HG03175 (cell line): ENCODE measurements around the gene DNAJC2.

Experiments used
- ATAC-seq: cut with Tn5 transposase; IDR thresholded peaks from one replicate; pipeline ENCODE4 v1.9.1; 2021; ENCODE audit warnings: mild to moderate bottlenecking, moderate library complexity; ENCODE audit not compliant: unreplicated experiment

DNAJC2 gene, protein sequence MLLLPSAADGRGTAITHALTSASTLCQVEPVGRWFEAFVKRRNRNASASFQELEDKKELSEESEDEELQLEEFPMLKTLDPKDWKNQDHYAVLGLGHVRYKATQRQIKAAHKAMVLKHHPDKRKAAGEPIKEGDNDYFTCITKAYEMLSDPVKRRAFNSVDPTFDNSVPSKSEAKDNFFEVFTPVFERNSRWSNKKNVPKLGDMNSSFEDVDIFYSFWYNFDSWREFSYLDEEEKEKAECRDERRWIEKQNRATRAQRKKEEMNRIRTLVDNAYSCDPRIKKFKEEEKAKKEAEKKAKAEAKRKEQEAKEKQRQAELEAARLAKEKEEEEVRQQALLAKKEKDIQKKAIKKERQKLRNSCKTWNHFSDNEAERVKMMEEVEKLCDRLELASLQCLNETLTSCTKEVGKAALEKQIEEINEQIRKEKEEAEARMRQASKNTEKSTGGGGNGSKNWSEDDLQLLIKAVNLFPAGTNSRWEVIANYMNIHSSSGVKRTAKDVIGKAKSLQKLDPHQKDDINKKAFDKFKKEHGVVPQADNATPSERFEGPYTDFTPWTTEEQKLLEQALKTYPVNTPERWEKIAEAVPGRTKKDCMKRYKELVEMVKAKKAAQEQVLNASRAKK

DNA sequence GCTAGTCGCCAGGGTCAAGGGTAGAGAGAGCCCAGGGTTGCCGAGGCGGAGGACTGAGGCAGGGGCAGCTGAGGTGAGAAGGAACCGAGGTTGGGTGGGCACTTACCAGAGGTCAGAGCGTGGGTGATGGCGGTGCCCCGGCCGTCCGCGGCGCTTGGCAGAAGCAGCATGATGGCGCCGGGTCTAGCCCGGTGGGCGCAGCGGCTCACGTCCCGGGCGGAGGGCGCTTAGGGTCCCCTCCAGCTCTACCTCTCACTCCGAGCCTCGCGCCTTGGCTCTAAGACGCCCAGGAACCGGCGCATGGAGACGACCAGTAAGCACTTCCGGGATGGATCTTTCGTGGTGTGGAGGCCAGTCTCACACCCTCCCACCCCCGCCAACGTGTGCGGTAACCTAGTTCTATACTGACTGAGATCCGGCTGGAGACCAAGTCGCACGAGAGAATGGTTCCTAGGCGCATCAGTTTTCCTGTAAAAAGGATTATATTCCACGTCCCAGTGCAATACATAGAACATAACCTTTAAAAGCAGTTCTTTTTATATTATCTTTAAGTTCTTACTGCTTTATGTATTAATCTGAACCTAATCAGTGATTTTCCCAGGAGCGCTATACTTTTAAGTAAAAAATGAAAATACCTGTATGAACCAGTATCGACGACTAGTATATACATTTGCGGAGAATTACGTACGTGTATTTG lies at the start of gene DNAJC2:
DNAJC2 (minus strand) TSS at position 315 of the 697 bp plus-strand sequence; CDS start at position 170, 145 bp downstream.
- ATAC-seq, result peak; percentile 80

DNA sequence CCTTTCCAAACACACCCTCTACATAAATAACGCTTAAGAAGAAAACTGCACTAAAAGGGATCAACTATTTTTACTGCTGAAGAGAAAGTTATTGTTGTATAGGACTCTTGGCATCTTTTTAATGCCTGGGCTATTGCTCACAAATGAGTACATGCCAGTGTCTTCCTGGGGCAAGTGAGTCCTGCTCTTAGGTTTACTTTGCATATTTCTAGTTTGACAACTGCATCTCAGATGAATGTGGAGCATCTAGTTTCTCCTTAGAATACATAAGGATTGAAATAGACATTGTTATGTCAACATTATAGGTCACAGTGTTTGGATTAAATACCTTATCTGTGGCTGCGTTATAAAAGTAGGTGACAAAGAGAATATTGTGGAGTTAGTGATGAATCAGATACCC lies 47.4 kb upstream of the DNAJC2 start:
- no peak for ATAC-seq

DNA sequence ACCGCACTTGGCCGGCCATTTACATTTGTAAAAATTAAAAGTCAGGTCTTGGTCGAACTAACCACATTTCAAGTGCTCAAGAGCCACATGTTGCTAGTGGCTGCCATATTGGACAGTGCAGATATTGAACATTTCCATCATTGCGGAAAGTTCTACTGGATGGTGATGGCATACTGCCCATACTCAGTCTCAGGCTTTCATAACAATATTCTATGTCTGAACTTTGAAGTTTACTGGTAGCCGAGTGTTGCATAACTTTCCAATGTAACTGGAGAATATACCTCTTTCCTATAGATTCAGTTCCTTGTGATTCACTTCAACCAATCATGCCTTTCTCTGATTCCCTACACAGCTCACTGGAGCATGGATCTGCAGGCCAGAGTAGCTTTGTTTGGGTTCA lies 46.6 kb upstream of the DNAJC2 start:
- ATAC-seq, result no peak

DNA sequence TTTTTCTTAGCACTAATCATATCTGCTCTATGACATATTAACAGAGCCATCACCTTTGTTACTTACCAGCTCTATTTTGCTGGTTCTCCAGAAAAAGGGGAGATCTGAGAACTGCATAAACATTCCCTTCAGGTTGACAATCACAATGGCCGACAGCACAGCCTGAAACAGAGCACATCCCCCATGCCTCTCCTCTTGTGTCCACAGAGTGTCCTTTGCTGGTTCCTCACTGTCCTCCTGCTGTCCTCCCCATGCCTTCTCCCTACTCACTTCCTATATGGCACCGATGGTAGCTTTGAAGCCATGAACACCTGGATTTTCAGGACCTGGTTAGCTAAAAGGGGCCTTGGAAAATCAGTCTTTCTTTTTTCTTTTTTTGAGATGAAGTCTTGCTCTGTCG lies 44.7 kb upstream of the DNAJC2 start:
- no peak for ATAC-seq

DNA sequence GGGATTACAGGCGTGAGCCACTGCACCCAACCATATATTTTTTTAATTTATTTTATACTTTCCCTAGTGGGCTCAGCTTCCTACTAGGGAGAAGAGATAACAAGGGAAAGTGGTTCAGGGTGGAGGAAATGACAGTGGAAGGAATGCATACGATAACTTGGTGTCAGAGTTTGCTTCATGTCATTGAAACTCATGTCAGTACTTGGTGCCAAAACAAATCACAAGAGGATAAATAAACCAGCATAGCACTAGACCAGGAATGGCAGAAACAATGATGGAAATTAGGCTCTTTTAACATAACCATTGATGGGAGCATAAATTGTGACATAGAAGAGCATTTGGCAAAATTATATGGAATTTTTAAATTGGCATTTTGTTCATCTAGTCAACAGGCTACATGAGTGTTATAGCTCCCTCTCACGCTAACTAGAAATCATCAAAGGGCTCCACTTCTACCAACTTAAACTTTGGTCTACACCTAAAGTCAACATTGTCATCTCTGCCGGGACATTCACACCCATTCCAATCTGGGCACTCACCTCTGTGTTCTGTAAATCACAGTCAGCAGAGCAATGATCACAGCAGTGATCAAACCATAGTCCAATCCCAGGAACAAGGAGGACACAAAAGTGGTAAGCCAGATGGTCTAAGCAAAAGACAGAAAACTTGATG lies 44.0 kb upstream of the DNAJC2 start:
- ATAC-seq, result no peak

DNA sequence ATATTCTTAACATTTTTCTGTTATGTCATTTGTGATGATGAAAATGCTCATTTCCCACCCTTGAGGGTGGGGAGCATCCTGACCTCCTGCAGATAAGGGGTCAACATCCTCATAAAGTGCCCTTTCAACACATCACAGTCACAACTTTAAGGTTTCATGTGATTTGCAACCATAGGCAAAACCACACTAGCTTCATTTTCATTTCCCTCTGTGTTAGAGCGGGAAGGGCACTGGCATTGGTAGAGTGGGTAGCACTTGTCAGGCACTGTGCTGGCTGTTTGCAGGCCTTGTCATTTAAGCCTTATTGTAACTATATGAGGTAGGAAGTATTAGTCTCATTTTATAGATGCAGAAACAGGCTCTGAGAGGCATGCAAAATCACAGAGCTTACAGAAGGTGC lies 42.7 kb upstream of the DNAJC2 start:
- no peak for ATAC-seq

DNA sequence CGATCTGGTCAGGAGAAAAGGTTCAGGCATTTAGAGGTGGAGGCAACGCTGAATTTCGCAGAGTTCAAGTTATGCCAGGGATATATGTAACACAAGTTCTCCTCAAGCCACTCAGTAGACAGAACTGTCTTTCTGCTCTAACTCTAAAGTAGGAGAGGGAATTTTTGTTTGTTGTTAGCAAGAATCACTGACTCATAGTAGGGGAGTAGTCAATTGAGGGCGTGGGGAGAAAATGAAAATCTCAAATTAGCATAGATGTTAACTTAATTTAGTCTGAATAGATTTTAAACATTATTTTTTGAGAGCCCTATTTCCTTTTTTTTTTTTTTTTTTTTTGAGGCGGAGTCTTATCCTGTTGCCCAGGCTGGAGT lies 37.5 kb upstream of the DNAJC2 start:
- no peak for ATAC-seq

DNA sequence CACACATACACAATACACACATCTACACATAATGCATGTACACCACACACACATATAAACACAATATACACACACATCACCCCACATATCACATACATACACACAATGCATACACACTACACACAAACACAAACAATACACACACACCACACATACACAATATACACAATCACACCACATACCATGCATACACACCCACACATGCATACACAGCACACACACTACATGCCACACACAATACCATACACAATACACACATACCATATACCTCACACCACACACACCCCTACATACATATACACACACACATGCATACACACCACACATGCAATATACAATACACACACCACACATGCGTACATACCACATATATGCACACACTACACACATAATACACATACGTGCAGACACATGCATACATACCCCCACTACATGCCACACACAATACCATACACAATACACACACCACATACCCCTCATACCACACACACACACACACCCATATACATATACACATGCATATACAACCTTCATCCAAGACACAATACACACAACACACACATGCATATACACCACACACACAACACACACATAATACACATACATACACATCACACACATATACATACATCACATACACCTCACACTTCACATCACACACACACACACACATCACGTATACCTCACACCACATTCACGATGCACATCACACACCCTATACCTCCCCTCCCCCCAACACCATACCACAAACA lies 36.9 kb upstream of the DNAJC2 start:
- no peak for ATAC-seq

DNA sequence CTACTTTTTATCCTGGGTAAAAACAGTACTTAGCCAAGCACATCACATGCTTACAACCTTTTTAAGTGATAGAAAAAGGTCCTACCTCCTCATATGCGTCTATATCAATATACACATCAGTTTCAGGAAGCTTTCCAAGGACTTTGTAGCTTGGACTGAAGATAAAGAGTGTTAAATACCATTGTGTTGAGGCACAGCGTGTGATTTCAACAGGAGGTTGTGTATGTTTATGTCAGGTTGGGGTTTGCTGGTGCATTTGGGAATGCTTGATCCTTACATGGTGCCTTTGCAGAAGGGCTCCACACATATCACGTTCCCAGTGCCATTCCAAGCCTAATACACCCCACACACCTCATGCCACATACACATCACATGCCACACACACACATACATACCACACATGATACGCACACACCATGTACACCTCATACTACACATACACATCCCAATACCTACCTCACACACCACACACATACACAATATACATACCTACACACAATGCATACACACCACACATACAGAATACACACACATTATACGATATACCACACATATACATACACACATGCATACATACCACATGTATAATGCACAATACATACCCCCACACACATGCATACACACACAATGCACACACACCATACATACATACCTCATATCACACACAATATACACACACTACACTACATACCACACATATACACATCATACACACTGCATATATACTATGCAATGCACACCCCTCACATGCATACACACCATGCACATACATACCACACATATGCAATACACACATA lies 36.0 kb upstream of the DNAJC2 start:
- ATAC-seq, result no peak

DNA sequence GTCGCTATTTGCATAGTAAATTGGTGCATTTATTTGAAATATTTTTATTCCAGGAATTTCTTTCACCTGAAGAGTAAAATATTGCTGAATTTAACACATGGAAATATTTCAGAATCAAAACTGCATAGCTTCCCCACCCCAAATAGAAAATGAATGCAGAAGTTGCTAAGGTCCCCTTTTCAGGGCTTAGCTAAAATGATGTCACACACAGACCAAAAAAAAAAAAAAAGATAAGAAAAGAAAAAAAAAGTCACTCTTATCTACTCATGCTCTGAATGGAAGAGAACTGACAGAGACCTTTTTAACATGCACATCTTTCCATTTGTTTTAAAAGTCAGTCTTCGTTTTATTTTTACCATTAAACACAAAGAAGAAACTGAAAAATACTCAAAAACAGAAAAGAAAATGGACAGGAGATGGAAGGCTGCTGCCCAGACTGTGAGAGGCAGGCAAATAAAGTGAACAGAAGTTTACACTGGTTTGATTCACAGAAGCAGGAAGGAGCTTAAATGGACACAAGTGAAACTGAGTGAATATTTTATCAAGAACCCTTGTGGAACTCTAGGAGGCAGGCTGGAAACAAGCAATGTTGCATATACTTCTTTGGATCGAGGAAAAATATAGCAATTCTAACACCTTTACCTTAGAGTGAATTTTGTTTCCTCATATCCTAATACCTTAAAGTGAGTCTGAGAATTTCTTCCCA lies 34.9 kb upstream of the DNAJC2 start:
- ATAC-seq, result no peak

DNA sequence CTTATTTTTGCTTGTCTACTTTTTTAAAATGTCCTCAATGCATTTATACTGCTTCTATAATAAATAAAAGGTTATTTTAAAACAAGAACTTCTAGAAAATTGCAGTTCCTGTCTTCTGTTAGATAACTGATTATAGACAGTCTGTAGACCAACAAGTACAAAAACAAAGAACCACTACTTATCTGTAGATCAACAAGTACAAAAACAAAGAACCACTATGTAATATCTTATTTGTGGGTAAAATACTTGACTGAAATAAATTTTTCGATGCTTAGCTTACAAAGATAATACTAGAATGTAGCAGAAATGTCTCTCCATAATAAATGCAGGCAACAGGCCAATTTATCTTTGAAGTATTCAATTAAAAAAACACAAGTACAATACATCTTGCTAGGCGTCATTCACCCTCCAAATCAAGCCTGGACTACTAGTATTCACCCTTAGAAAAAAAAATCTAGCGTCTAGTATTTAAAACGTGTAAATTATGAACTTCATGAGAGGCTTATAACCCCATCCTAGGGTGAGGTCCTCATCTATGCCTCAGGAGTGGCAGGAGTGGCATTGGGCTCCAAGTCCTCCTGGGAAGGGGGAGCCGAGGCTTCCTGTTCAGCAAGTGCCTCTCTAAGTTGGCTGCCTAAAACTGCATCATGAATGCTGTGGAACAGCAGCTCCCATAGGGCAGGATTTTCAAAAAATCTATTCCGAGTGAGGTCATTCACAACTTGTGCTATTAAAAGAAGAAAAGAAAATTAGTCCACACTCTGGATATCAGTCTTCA lies 29.5 kb upstream of the DNAJC2 start:
- no peak for ATAC-seq

DNA sequence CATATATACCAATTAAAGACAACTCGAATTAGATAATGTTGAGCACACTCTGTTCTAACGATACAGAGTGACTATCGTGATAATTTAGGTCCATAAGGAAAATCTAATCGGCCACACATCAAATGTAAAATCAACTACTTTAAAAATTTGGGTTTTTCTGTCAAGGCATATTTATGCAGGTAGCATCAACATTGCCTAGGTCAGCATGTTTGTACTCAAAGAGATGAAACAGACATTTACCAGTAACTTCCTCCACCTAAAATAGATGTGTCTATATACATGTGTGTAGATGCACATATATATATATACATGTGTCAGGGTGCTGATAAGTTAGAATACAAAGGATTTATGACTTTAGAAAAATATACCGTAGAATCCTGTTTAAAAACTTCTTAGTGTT lies 24.9 kb upstream of the DNAJC2 start:
- ATAC-seq, result no peak

DNA sequence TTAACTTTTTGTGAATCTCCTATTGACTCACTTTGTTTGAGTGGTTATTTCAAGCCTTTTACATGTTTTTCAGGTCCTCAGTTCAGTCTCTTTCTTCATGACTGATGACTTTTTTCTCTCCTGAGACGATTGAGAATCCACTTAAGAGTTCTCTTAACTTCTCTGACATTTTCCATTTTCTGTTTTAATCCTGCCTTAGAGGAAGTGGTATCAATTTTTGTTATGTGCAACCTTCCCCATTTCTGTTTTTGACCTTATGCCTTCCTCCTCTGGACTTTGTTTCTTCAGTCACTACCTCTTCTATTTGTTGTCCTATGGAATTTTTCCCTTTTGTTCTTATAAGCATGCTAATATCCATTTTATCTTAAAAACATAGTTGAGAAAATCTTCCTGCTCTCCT lies 5.2 kb upstream of the DNAJC2 start:
- no peak for ATAC-seq

DNA sequence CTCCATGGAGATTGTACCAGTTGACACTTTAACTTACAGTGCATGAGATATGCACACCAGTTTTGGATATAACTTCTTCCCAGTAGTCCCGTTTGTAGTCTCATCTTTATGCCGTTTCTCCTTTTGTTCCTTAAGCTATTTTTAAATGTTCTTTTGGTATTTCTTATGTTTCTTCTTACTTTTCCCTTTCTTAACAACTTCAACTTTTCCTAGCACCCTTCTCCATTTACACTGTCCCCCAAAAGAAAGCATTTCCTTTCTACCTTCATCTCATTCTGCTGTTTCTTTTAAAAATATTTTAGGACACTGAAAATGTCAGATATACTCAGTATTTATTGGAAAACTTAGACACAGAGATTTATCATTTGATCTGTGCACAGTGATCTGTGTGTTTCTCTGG lies 4.4 kb upstream of the DNAJC2 start:
- ATAC-seq, result no peak

DNA sequence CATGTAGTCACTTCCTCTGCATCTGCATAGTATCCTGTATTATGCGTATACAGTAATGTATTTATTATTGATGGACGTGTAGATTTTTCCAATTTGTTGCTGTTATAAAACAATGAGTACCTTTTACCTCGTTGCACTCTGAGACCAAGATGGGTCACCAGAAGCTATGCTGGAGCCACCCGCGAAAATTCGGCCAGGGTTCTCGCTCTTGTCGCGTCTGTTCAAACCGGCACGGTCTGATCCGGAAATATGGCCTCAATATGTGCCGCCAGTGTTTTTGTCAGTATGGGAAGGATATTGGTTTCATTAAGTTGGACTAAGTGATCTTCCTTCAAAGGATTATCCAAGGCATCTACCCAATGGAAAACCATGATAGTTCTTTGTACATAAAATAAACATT lies 3.9 kb upstream of the DNAJC2 start:
- no peak for ATAC-seq

DNA sequence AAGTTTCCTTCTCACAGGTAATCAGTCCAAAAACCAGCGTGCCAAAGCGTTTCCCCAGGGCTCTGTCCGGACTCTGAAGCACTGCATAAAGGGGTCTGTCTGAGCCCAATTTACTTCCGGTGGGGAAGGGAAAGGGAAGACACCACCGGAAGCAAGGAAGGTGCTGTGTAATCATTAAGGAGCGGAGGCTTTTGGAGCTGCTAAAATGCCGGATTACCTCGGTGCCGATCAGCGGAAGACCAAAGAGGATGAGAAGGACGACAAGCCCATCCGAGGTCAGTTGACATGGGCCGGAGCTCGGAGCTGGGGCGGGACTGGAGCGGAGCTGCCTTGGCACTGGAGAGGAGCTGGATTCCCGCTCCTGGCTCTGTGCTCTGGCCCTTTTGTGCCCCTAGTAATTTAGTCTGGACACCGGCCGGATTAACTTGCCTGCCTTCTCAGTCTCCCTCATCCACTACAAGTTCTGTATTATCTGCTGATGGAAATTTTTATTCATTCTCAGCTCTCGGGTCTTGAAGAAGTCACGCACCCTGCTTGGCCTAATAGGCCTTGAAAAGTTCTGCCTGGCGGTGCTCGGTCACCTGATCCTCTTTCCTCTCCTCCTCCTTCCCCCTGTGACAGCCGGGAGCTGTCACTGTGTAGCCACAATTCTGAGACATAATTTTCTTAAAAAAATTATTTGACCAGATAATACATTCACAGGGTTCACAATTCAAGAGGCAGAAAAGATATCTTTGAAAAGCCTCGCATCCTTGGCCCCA lies 3.1 kb upstream of the DNAJC2 start, which contains the start of gene PSMC2:
PSMC2 (plus strand) TSS at position 137 of the 761 bp plus-strand sequence; CDS start at position 206, 69 bp downstream.
- ATAC-seq, result peak; percentile 79

DNA sequence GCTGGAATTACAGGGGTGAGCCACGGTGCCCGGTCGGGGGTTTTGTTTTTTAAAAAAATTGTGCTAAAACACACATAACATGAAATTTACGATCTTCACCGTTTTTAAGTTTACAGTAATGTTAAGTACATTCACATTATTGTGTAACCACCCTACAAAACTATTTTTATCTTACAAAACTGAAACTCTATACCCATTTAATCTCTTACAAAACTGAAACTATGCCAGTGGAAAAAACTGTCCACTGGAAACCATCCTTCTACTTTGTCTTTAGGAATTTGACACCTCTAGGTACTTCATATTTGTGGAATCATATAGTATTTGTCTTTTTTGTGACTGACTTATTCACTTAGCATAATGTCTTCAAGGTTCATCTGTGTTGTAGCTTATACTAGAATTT lies 1.8 kb upstream of the DNAJC2 start:
- ATAC-seq, result no peak
